ENCODE results near the gene TCFL5.

DNA sequence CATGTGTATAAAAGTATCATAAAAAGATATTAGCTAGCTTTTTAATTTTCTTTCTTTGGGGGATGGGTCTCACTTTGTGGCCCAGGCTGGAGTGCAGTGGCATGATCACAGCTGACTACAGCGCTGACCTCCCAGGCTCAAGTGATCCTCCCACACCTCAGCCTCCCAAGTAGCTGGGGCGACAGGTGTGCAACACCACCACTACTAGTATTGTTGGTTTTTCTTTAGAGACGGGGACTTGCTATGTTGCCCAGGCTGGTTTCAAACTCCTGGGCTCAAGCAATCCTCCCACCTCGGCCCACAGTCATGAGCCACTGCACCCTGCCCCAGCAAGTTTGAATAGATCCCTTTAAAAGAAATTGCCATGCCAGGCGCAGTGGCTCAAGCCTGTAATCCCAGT lies 6.5 kb downstream of the TCFL5 start:
- TF ChIP-seq, protein P1, sequence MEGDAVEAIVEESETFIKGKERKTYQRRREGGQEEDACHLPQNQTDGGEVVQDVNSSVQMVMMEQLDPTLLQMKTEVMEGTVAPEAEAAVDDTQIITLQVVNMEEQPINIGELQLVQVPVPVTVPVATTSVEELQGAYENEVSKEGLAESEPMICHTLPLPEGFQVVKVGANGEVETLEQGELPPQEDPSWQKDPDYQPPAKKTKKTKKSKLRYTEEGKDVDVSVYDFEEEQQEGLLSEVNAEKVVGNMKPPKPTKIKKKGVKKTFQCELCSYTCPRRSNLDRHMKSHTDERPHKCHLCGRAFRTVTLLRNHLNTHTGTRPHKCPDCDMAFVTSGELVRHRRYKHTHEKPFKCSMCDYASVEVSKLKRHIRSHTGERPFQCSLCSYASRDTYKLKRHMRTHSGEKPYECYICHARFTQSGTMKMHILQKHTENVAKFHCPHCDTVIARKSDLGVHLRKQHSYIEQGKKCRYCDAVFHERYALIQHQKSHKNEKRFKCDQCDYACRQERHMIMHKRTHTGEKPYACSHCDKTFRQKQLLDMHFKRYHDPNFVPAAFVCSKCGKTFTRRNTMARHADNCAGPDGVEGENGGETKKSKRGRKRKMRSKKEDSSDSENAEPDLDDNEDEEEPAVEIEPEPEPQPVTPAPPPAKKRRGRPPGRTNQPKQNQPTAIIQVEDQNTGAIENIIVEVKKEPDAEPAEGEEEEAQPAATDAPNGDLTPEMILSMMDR (conservative IDR thresholded peaks at IDR 0.05; ENCODE audit: low read length), result no peak
- TF ChIP-seq EZH2phosphoT487 (IDR thresholded peaks at IDR 0.05; ENCODE audit: borderline replicate concordance), result no peak
